OCI-LY1 (cell line): ENCODE measurements around the gene ZNF771.

ENCODE experiments used
- H2AFZ ChIP-seq: fragments of 200-600 bp; sonication (generic), shearing (Covaris generic); 2 replicates; pipeline ENCODE4 v1.6.0; 2014; ENCODE audit warnings: antibody characterized with exemption, mild to moderate bottlenecking, low read length
- H3F3A ChIP-seq: fragments of 200-600 bp; sonication (generic), shearing (Covaris generic); 2 replicates; pipeline ENCODE4 v1.6.0; 2014; ENCODE audit warnings: mild to moderate bottlenecking, antibody characterized with exemption, low read length, moderate library complexity; ENCODE audit not compliant: insufficient read depth
- H3K27ac ChIP-seq: fragments of 200-600 bp; sonication (generic); 2 replicates; pipeline ENCODE4 v1.5.1; 2014; ENCODE audit warnings: low read length, mixed run types, mild to moderate bottlenecking, low read depth; ENCODE audit not compliant: poor library complexity, severe bottlenecking
- H3K27me3 ChIP-seq: fragments of 200-600 bp; sonication (generic); 2 replicates; pipeline ENCODE4 v1.6.0; 2014; ENCODE audit warnings: antibody characterized with exemption, mild to moderate bottlenecking, low read length, moderate library complexity; ENCODE audit not compliant: insufficient read depth
- H3K36me3 ChIP-seq: fragments of 200-600 bp; sonication (generic); 2 replicates; pipeline ENCODE4 v1.6.1; 2014; ENCODE audit warnings: mild to moderate bottlenecking, antibody characterized with exemption, low read length, moderate library complexity, mixed read lengths; ENCODE audit not compliant: insufficient read depth
- H3K4me1 ChIP-seq: fragments of 200-600 bp; sonication (generic); 2 replicates; pipeline ENCODE4 v1.5.1; 2014; ENCODE audit warnings: mild to moderate bottlenecking, low read length, moderate library complexity; ENCODE audit not compliant: insufficient read depth, severe bottlenecking
- H3K4me2 ChIP-seq: fragments of 200-600 bp; sonication (generic), shearing (Covaris generic); 2 replicates; pipeline ENCODE4 v1.6.1; 2014; ENCODE audit warnings: low read length
- H3K4me3 ChIP-seq: fragments of 200-600 bp; sonication (generic); 2 replicates; pipeline ENCODE4 v1.5.1; 2014; ENCODE audit warnings: low read length, low read depth, mild to moderate bottlenecking, mixed read lengths; ENCODE audit not compliant: poor library complexity, severe bottlenecking
- H3K79me2 ChIP-seq: fragments of 200-600 bp; shearing (Covaris generic); 2 replicates; pipeline ENCODE4 v1.6.1; 2016; ENCODE audit warnings: mixed run types, low read length, mixed read lengths; ENCODE audit not compliant: insufficient read depth
- H3K9ac ChIP-seq: fragments of 200-600 bp; sonication (generic), shearing (Covaris generic); 2 replicates; pipeline ENCODE4 v1.6.1; 2014; ENCODE audit warnings: mild to moderate bottlenecking, low read length, mixed read lengths
- H3K9me2 ChIP-seq: fragments of 200-600 bp; sonication (generic), shearing (Covaris generic); 2 replicates; pipeline ENCODE4 v1.6.1; 2014; ENCODE audit warnings: low read depth, mild to moderate bottlenecking, low read length, mixed read lengths
- H3K9me3 ChIP-seq: fragments of 200-600 bp; shearing (Covaris generic); 2 replicates; pipeline ENCODE4 v1.6.1; 2014; ENCODE audit warnings: low read length, mixed read lengths
- H4K20me1 ChIP-seq: fragments of 200-600 bp; sonication (generic), shearing (Covaris generic); 2 replicates; pipeline ENCODE4 v1.6.0; 2016; ENCODE audit warnings: mild to moderate bottlenecking, low read length; ENCODE audit not compliant: insufficient read depth
- EZH2 ChIP-seq: fragments of 200-600 bp; sonication (generic), shearing (Covaris generic); IDR thresholded peaks from 2 replicates; pipeline ENCODE4 v1.8.0; 2017; ENCODE audit warnings: borderline replicate concordance, mixed run types, mild to moderate bottlenecking, antibody characterized with exemption, low read length, moderate library complexity, mixed read lengths
- TF ChIP-seq, protein P1 (sequence below): fragments of 200-600 bp; sonication (generic), shearing (Covaris generic); IDR thresholded peaks from 2 replicates; pipeline ENCODE4 v1.5.1; 2017; ENCODE audit warnings: mild to moderate bottlenecking, antibody characterized with exemption, low read length, moderate library complexity, mixed read lengths

ZNF771 gene

DNA sequence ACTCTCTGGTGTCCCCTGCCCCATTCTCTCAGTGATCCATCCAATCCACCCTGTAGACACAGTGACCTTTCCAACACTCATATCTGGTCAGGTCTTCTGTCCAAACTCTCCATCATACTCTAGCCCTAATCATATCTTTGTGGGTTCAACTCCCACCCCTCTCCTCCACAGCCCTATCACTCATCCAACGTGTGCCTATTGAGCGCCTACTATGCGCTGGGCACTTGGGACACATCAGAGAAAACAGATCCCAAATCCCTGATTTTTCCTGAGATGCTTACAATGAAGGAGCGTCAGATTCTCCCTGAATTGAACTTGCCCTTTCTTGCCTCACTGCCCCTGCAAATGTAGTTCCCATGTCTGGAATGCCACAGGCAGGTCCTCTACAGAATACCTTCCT lies 20.6 kb downstream of the ZNF771 start:
- H3K4me3 ChIP-seq = peak overlapping the region; percentile 90
- peak overlapping the region; percentile 84 for H3K4me2 ChIP-seq

DNA sequence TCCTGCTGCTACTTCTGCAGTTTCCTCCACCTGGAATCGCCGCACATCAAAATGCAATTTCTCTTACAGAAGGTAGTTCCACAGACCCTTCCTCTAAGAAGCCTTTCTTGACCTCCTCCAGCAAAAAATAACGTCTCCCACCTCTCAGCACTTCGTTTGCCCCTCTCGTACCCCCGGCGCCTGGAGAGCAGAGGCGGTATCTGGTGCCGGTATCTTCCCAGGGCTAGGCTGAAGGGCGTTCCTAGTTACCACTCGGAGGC lies 21.9 kb downstream of the ZNF771 start:
- no peaks in the 10 kb centered on the region for H3F3A ChIP-seq
- H3K4me3 ChIP-seq = peak overlapping the region; percentile 90
- no peak for TF ChIP-seq EZH2
- TF ChIP-seq, protein P1, sequence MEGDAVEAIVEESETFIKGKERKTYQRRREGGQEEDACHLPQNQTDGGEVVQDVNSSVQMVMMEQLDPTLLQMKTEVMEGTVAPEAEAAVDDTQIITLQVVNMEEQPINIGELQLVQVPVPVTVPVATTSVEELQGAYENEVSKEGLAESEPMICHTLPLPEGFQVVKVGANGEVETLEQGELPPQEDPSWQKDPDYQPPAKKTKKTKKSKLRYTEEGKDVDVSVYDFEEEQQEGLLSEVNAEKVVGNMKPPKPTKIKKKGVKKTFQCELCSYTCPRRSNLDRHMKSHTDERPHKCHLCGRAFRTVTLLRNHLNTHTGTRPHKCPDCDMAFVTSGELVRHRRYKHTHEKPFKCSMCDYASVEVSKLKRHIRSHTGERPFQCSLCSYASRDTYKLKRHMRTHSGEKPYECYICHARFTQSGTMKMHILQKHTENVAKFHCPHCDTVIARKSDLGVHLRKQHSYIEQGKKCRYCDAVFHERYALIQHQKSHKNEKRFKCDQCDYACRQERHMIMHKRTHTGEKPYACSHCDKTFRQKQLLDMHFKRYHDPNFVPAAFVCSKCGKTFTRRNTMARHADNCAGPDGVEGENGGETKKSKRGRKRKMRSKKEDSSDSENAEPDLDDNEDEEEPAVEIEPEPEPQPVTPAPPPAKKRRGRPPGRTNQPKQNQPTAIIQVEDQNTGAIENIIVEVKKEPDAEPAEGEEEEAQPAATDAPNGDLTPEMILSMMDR = no peak
- H3K27me3 ChIP-seq = no peaks in the 10 kb centered on the region
- H3K36me3 ChIP-seq = peaks cover 33% of the 10 kb centered on the region
- H4K20me1 ChIP-seq = no peaks in the 10 kb centered on the region
- peak overlapping the region; percentile 64 for H3K27ac ChIP-seq
- H3K4me1 ChIP-seq = peaks cover 21% of the 10 kb centered on the region
- no peak overlapping the region for H2AFZ ChIP-seq
- peaks cover 18% of the 10 kb centered on the region for H3K79me2 ChIP-seq
- no peaks in the 10 kb centered on the region for H3K9me2 ChIP-seq
- H3K9ac ChIP-seq = peak overlapping the region; percentile 85
- no peaks in the 10 kb centered on the region for H3K9me3 ChIP-seq
- H3K4me2 ChIP-seq = peak overlapping the region; percentile 84

More for the DNA sequence above, 20.6 kb downstream of the ZNF771 start:
- Histone ChIP-seq H3K4me1 (peaks cover 21% of the 10 kb centered on the region), H2AFZ (no peak overlapping the region), H3K79me2 (peaks cover 18% of the 10 kb centered on the region), H3K9me3 (no peaks in the 10 kb centered on the region), H4K20me1 (no peaks in the 10 kb centered on the region), H3F3A (no peaks in the 10 kb centered on the region), H3K9ac (no peak overlapping the region), H3K9me2 (no peaks in the 10 kb centered on the region), H3K27me3 (no peaks in the 10 kb centered on the region), H3K27ac (no peak overlapping the region), H3K36me3 (peaks cover 46% of the 10 kb centered on the region)
- TF ChIP-seq, protein P1 = no peak
- no peak for TF ChIP-seq EZH2

DNA sequence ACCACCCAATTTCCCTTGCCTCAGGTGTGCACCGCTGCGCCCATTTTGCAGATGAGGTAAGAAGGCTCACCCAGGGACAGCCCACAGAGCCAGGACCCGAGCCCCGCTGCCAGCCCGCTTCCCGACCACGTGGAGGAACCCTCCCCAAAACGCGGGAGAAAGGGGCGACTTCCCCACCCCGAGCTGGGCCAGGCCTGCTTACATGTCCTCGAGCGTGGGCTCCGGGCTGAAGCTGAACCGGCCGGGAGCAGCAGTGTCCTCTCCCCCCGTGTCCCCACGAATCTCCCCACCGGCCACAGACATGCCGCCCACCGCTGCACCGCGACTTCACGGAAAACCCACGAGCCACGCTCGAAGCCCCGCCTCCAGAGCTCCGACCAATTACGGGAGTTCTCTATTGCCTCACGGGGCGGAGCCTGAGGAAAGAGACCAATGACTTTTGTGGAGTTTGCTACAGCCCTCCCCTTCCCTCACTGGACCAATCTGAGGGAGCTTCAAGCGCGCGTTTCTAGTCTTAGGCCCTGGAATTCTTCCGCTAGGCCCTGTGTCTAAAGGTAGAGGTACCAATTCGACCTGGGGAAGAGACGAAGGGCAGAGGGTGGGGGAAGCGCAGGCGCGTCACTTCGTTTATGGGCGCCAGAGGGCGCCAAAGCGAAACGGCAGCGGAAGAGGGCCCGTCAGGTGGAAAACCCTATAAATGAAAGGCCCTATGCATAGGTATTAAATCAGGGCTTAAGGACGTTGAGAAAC lies 22.4 kb downstream of the ZNF771 start, which contains the start of gene DCTPP1:
Gene DCTPP1 (minus strand): TSS at position 353 of the 750 bp plus-strand sequence. CDS start 50 bp downstream, at position 303.
- Histone ChIP-seq H3K9me2 (no peaks in the 10 kb centered on the region), H3K4me3 (peak within 1 kb of the TSS; percentile 90), H3K4me2 (peak within 1 kb of the TSS; percentile 84), H3K27me3 (no peaks in the 10 kb centered on the region), H3K9me3 (no peaks in the 10 kb centered on the region), H3K27ac (peak within 1 kb of the TSS; percentile 64), H3K79me2 (peaks cover 18% of the 10 kb centered on the region), H3K36me3 (peaks cover 28% of the 10 kb centered on the region), H2AFZ (peak within 1 kb of the TSS; percentile 42; the same call in 1 of the 2 replicates), H3K4me1 (peaks cover 21% of the 10 kb centered on the region), H3F3A (no peaks in the 10 kb centered on the region), H4K20me1 (no peaks in the 10 kb centered on the region), H3K9ac (peak within 1 kb of the TSS; percentile 85)
- TF ChIP-seq EZH2 = no peak
- TF ChIP-seq, protein P1 = peak; percentile 94
